Fibroblast of lung (primary cell): ENCODE data around the gene WDHD1. TPM values are rescaled to one million over a fixed set of nuclear protein-coding genes. Genes with fewer than 3 reads are reported as not detected.
A peak's percentile ranks its signal among the peaks of the same experiment; 100 is the strongest.

Source experiments
- DNase-seq, 2 donors: peaks; one replicate each; pipeline versions ENCODE4 v3.0.0 to v3.0.0-alpha.2; 2010; ENCODE audit warnings: low read depth in 2 of 2
- H2AFZ ChIP-seq: 2 replicates; pipeline ENCODE4 v1.5.1; 2012; ENCODE audit warnings: low read length, control low read depth, inconsistent platforms
- H3K27ac ChIP-seq: 2 replicates; pipeline ENCODE4 v1.5.1; 2011; ENCODE audit warnings: low read length, control low read depth; ENCODE audit not compliant: insufficient read depth
- H3K27me3 ChIP-seq: 2 replicates; pipeline ENCODE4 v1.5.1; 2011; ENCODE audit warnings: mild to moderate bottlenecking, low read length; ENCODE audit not compliant: control insufficient read depth, insufficient read depth
- H3K36me3 ChIP-seq: 2 replicates; pipeline ENCODE4 v1.5.1; 2011; ENCODE audit warnings: low read length; ENCODE audit not compliant: control insufficient read depth, insufficient read depth
- H3K4me1 ChIP-seq: 2 replicates; pipeline ENCODE4 v1.5.1; 2011; ENCODE audit warnings: low read length; ENCODE audit not compliant: control insufficient read depth, insufficient read depth; ENCODE audit errors: extremely low read depth
- H3K4me2 ChIP-seq: 2 replicates; pipeline ENCODE4 v1.5.1; 2011; ENCODE audit warnings: low read length, control low read depth; ENCODE audit not compliant: insufficient read depth; ENCODE audit errors: extremely low read depth
- H3K4me3 ChIP-seq, 4 experiments: fragments of 200-600 bp in 1 of 4; sonication (generic) in 1 of 4; replicated peaks in 1 of 4; 2 replicates each; pipeline ENCODE4 v1.5.1; 2011 to 2016; ENCODE audit warnings: low read length in 4 of 4, low read depth in 3 of 4, mild to moderate bottlenecking in 3 of 4, control low read depth in 2 of 4, inconsistent platforms in 1 of 4, mixed read lengths in 1 of 4; ENCODE audit not compliant: insufficient read depth in 1 of 4; ENCODE audit errors: control extremely low read depth in 1 of 4
- H3K79me2 ChIP-seq: 2 replicates; pipeline ENCODE4 v1.5.1; 2012; ENCODE audit warnings: mild to moderate bottlenecking, low read length, inconsistent platforms; ENCODE audit not compliant: control insufficient read depth, insufficient read depth
- H3K9ac ChIP-seq: 2 replicates; pipeline ENCODE4 v1.5.1; 2011; ENCODE audit warnings: mild to moderate bottlenecking, low read length, control low read depth; ENCODE audit not compliant: insufficient read depth
- H3K9me3 ChIP-seq: 2 replicates; pipeline ENCODE4 v1.5.1; 2012; ENCODE audit warnings: low read depth, low read length; ENCODE audit not compliant: control insufficient read depth, insufficient read depth
- H4K20me1 ChIP-seq: 2 replicates; pipeline ENCODE4 v1.5.1; 2011; ENCODE audit warnings: low read length; ENCODE audit not compliant: control insufficient read depth, insufficient read depth; ENCODE audit errors: extremely low read depth
- CTCF ChIP-seq, 2 donors: IDR thresholded peaks in 1 of 2; conservative IDR thresholded peaks in 1 of 2; 1 replicate in 1 of 2; 2 replicates in 1 of 2; pipeline ENCODE4 v1.5.1; 2011 to 2012; ENCODE audit warnings: low read length in 2 of 2, control low read depth in 1 of 2, inconsistent platforms in 1 of 2, low read depth in 1 of 2, mild to moderate bottlenecking in 1 of 2
- EZH2 ChIP-seq: IDR thresholded peaks from 2 replicates; pipeline ENCODE4 v1.5.1; 2012; ENCODE audit warnings: low read length, control low read depth, mild to moderate bottlenecking; ENCODE audit errors: missing control alignments
- polyA plus RNA-seq, 2 donors: library from polyadenylated mRNA; depleted of rRNA in 1 of 2; stranded (reverse) in 1 of 2; unstranded in 1 of 2; fragments of >200 nt; gene quantifications; 2 replicates each; pipeline ENCODE4 v1.2.1, GENCODE V29; 2011 to 2012; ENCODE audit warnings: missing spikeins in 1 of 2
- total RNA-seq: library from RNA; depleted of rRNA; stranded (reverse); fragments of >200 nt; gene quantifications from 2 replicates; pipeline ENCODE4 v1.2.1, GENCODE V29; 2014

Gene WDHD1
- total and polyA plus RNA-seq, 2 donors (not counting 1 experiment from before 2014, with no cell fraction given) = 7.3 to 8.6 TPM

DNA sequence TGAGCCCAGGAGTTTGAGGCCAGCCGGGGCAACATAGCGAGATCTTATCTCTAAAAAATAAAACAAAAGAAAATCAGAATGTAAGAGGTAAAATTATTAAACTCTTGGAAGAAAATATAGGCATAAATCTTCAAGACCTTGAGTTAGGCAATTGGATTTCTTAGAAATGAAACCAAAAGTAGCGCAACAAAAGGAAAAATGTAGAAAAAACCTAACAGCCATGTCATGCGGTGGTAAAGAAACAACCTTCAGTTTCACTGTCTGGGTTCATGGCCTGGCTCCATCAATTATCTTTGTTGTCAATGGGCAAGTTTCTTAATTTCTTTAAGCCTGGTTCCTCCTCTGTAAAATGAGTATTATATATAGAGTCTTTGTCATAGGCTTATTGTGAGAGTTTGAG is 118.7 kb downstream of the WDHD1 start:
- Histone ChIP-seq H3K4me3 (no peak overlapping the region), H4K20me1 (no peaks in the 10 kb centered on the region), H3K9me3 (no peaks in the 10 kb centered on the region), H3K36me3 (no peaks in the 10 kb centered on the region), H3K9ac (no peak overlapping the region), H3K27ac (no peak overlapping the region), H3K27me3 (no peaks in the 10 kb centered on the region), H3K4me1 (no peaks in the 10 kb centered on the region), H2AFZ (no peak overlapping the region), H3K79me2 (no peaks in the 10 kb centered on the region), H3K4me2 (no peak overlapping the region)
- TF ChIP-seq CTCF (conservative IDR thresholded peaks at IDR 0.05 in 1 of 2, IDR thresholded peaks at IDR 0.05 in 1 of 2; ENCODE audit: low read depth in 1 of 2, low read length in 2 of 2) = no peak
- no peak for TF ChIP-seq EZH2
- DNase-seq = no peak

- no peaks in the 10 kb centered on the region for H3K9me3 ChIP-seq
- H3K4me3 ChIP-seq = no peak overlapping the region
- H4K20me1 ChIP-seq = no peaks in the 10 kb centered on the region
- no peaks in the 10 kb centered on the region for H3K79me2 ChIP-seq
- no peaks in the 10 kb centered on the region for H3K36me3 ChIP-seq
- H3K4me1 ChIP-seq = no peaks in the 10 kb centered on the region
- H3K9ac ChIP-seq = no peak overlapping the region
- H3K4me2 ChIP-seq = no peak overlapping the region
- H3K27ac ChIP-seq = no peak overlapping the region
- no peak overlapping the region for H2AFZ ChIP-seq
- no peaks in the 10 kb centered on the region for H3K27me3 ChIP-seq
- TF ChIP-seq EZH2 (no peak), CTCF (conservative IDR thresholded peaks at IDR 0.05 in 1 of 2, IDR thresholded peaks at IDR 0.05 in 1 of 2; ENCODE audit: low read depth in 1 of 2, low read length in 2 of 2) (no peak)
- DNase-seq = no peak
Observed at GRCh38 chr14:54906075-54906474, 120.8 kb downstream of the WDHD1 start.

DNA sequence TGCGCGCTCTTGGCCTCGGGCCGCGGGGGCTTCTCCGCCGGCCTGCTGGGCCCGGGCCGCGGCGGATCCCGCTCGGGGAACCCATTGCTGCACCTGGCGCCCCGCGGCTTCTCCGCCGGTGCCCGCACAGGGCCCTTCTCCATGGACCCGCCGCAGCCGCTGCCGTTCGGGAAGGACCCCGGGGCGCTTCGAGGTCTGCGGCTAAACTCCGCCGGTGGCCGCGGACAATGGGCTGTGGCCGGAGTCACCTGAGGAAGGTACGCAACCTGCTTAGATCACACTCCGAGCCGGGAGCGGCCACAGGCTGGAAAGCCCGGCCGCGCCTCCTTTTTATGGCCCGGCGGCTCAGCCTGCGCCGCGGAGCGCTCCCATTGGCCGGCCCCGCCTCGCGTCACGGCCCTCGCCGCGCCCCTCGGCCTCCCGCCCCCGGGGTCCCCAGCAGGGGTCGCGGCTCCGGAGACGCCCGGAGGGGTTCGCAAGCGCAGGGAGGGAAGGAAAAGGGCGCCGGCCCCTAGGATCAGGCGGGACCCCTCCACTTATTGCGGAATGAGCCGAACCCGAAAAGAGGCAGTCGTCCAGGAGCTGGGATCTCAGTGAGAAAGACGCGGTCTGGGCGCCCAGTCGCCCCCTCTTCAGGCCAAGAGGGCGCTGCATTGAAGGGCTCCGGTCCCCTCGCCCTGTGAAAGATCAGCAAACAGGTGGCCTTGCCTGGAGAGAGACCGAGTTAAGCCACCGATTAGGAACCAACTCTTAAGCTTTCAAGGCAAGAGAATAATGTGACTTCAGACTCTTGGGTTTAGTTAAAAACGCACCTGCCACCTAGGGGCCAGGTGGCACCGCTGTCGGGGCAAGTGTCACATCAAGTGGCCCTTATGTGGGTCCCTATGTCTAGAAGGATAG is 124.1 kb downstream of the WDHD1 start, which contains the start of gene GCH1:
GCH1 (minus strand) TSS at position 306 of the 900 bp plus-strand sequence; CDS start at position 143, 163 bp downstream.
- Histone ChIP-seq H2AFZ (peak within 1 kb of the TSS; percentile 70), H3K79me2 (no peaks in the 10 kb centered on the region), H3K27ac (no peak within 1 kb of the TSS), H3K36me3 (no peaks in the 10 kb centered on the region), H3K9me3 (no peaks in the 10 kb centered on the region), H3K4me3 (peak within 1 kb of the TSS; percentile 60 to 79 (median 72)), H4K20me1 (no peaks in the 10 kb centered on the region), H3K9ac (peak within 1 kb of the TSS; percentile 71), H3K4me1 (peaks cover 2% of the 10 kb centered on the region), H3K27me3 (no peaks in the 10 kb centered on the region), H3K4me2 (peak within 1 kb of the TSS; percentile 99)
- peak; percentile 28 to 35 for DNase-seq
- TF ChIP-seq CTCF (conservative IDR thresholded peaks at IDR 0.05 in 1 of 2, IDR thresholded peaks at IDR 0.05 in 1 of 2; ENCODE audit: low read depth in 1 of 2, low read length in 2 of 2) (peak; percentile 5 to 23), EZH2 (no peak)
